Neuronal stem cell (in vitro differentiated cells): Measurements from ENCODE around the gene NDUFA7.
A peak's percentile ranks its signal among the peaks of the same experiment; 100 is the strongest.

Experiments
- DNase-seq: peaks from one replicate; pipeline ENCODE4 v3.0.0-alpha.2; 2013; ENCODE audit warnings: low spot score
- H2AFZ ChIP-seq: one replicate; pipeline ENCODE4 v1.6.1; 2013; ENCODE audit warnings: mild to moderate bottlenecking, low read length, inconsistent platforms
- H2AK5ac ChIP-seq: 2 replicates; pipeline ENCODE4 v1.6.1; 2013; ENCODE audit warnings: low read depth, mild to moderate bottlenecking, inconsistent platforms, low read length, moderate library complexity, mixed read lengths
- H2BK120ac ChIP-seq: 2 replicates; pipeline ENCODE4 v1.6.1; 2013; ENCODE audit warnings: low read depth, mild to moderate bottlenecking, inconsistent platforms, low read length, moderate library complexity, mixed read lengths
- H2BK12ac ChIP-seq: one replicate; pipeline ENCODE4 v1.6.1; 2013; ENCODE audit warnings: low read length, inconsistent platforms
- H2BK15ac ChIP-seq: 2 replicates; pipeline ENCODE4 v1.6.1; 2013; ENCODE audit warnings: mild to moderate bottlenecking, low read length, inconsistent platforms, mixed read lengths
- H2BK5ac ChIP-seq: one replicate; pipeline ENCODE4 v1.6.1; 2013; ENCODE audit warnings: inconsistent platforms, mild to moderate bottlenecking, low read length, moderate library complexity
- H3K14ac ChIP-seq: one replicate; pipeline ENCODE4 v1.6.1; 2013; ENCODE audit warnings: low read length, inconsistent platforms
- H3K18ac ChIP-seq: 2 replicates; pipeline ENCODE4 v1.6.1; 2013; ENCODE audit warnings: low read length, inconsistent platforms
- H3K23ac ChIP-seq: 2 replicates; pipeline ENCODE4 v1.6.1; 2013; ENCODE audit warnings: low read depth, mild to moderate bottlenecking, mixed read lengths, low read length, inconsistent platforms; ENCODE audit not compliant: poor library complexity
- H3K27ac ChIP-seq: replicated peaks from 3 replicates; pipeline ENCODE4 v1.5.1; 2013; ENCODE audit warnings: low read length, inconsistent platforms
- H3K27me3 ChIP-seq, 3 experiments: 2 replicates each; pipeline ENCODE4 v1.6.1; 2013; ENCODE audit warnings: low read length in 3 of 3, mild to moderate bottlenecking in 2 of 3, inconsistent platforms in 1 of 3, low read depth in 1 of 3, mixed read lengths in 1 of 3, moderate library complexity in 1 of 3; ENCODE audit not compliant: control insufficient read depth in 3 of 3, insufficient read depth in 3 of 3
- H3K36me3 ChIP-seq, 2 donors: replicated peaks in 1 of 2; 2 replicates each; pipeline ENCODE4 v1.6.1; 2013; ENCODE audit warnings: low read length in 2 of 2; ENCODE audit not compliant: control insufficient read depth in 2 of 2, insufficient read depth in 2 of 2
- H3K4ac ChIP-seq: 2 replicates; pipeline ENCODE4 v1.6.1; 2013; ENCODE audit warnings: inconsistent platforms, mild to moderate bottlenecking, low read length, moderate library complexity
- H3K4me1 ChIP-seq, 2 donors: 1 replicate in 1 of 2; 2 replicates in 1 of 2; pipeline ENCODE4 v1.6.1; 2013; ENCODE audit warnings: low read length in 2 of 2, low read depth in 1 of 2; ENCODE audit not compliant: control insufficient read depth in 2 of 2, insufficient read depth in 1 of 2
- H3K4me2 ChIP-seq: one replicate; pipeline ENCODE4 v1.6.1; 2013; ENCODE audit warnings: mild to moderate bottlenecking, low read length, inconsistent platforms; ENCODE audit not compliant: insufficient read depth, poor library complexity, severe bottlenecking
- H3K4me3 ChIP-seq, 2 donors: 2 replicates each; pipeline ENCODE4 v1.5.1; 2013; ENCODE audit warnings: low read length in 2 of 2, mild to moderate bottlenecking in 2 of 2, inconsistent platforms in 1 of 2, moderate library complexity in 1 of 2
- H3K79me1 ChIP-seq: one replicate; pipeline ENCODE4 v1.6.1; 2013; ENCODE audit warnings: low read depth, mild to moderate bottlenecking, inconsistent platforms, low read length, moderate library complexity
- H3K9ac ChIP-seq: one replicate; pipeline ENCODE4 v1.6.1; 2013; ENCODE audit warnings: mild to moderate bottlenecking, low read depth, low read length, inconsistent platforms; ENCODE audit not compliant: poor library complexity
- H3K9me3 ChIP-seq, 2 donors: replicated peaks in 1 of 2; 2 replicates each; pipeline versions ENCODE3 to v1.6.1; 2013; ENCODE audit warnings: low read length in 2 of 2, mild to moderate bottlenecking in 2 of 2, inconsistent platforms in 1 of 2, low read depth in 1 of 2, mixed read lengths in 1 of 2, moderate library complexity in 1 of 2; ENCODE audit not compliant: control insufficient read depth in 2 of 2, insufficient read depth in 1 of 2
- H4K8ac ChIP-seq: one replicate; pipeline ENCODE4 v1.6.1; 2013; ENCODE audit warnings: low read depth, mild to moderate bottlenecking, inconsistent platforms, low read length, moderate library complexity
- H4K91ac ChIP-seq: one replicate; pipeline ENCODE4 v1.6.1; 2013; ENCODE audit warnings: low read length, low read depth, mild to moderate bottlenecking, inconsistent platforms; ENCODE audit not compliant: poor library complexity
- WGBS, 2 donors: extraction: QIAGEN DNeasy Blood & Tissue Kit; methylation state at CpG; one replicate each; pipeline ENCODE4 v1.1.7; 2013; ENCODE audit warnings: missing lambda C conversion rate in 2 of 2, mixed read lengths in 1 of 2; ENCODE audit not compliant: insufficient read length in 2 of 2, insufficient replicate concordance in 1 of 2; ENCODE audit errors: extremely low coverage in 2 of 2; 5-methylcytosine and 5-hydroxymethylcytosine counted together

Gene NDUFA7

DNA sequence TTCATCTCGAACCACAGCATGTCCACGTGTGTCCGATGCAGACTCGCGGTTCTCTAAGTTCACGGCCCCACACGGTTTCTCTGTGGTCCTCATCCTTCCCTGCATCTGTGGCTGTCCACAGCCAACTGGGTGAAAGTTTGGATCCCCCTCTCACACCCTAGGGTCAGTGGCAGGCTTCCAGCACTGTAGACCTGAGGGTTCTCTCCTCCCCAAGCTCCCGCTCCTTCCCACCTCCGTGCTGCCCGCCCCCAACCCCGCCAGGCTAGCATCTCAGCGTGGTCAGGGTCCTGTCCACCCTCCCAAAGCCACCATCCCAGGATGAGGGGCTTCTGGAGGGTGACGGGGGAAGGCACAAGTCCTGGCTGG lies 45.8 kb upstream of the NDUFA7 start:
- H3K79me1 ChIP-seq = peaks cover 2% of the 10 kb centered on the region
- peaks cover 0 to 23% (median 23%) of the 10 kb centered on the region in 3 experiments for H3K27me3 ChIP-seq
- H3K9ac ChIP-seq = no peak overlapping the region
- no peak overlapping the region for H2BK120ac ChIP-seq
- peak overlapping the region; percentile 69 for H2BK15ac ChIP-seq
- WGBS, 2 donors = no CpG with 5 or more reads among the region's 13 CpGs
- no peak overlapping the region for H4K91ac ChIP-seq
- peak overlapping the region; percentile 42 for H2AFZ ChIP-seq
- peaks cover 14 to 18% of the 10 kb centered on the region in 2 donors for H3K4me1 ChIP-seq
- H2BK5ac ChIP-seq = no peak overlapping the region
- H3K4ac ChIP-seq = no peak overlapping the region
- H3K36me3 ChIP-seq = peaks cover 0 to 2% of the 10 kb centered on the region in 2 donors
- H3K4me3 ChIP-seq = no peak overlapping the region
- H2BK12ac ChIP-seq = peak overlapping the region; percentile 75
- no peak overlapping the region for H3K14ac ChIP-seq
- H3K9me3 ChIP-seq = peaks cover 0 to 2% of the 10 kb centered on the region in 2 donors
- no peak overlapping the region for H3K27ac ChIP-seq
- peak overlapping the region; percentile 26 for H3K4me2 ChIP-seq
- no peak for DNase-seq
- no peak overlapping the region for H4K8ac ChIP-seq
- H3K18ac ChIP-seq = peak overlapping the region; percentile 97
- peak overlapping the region; percentile 3 for H3K23ac ChIP-seq
- H2AK5ac ChIP-seq = peak overlapping the region; percentile 71

DNA sequence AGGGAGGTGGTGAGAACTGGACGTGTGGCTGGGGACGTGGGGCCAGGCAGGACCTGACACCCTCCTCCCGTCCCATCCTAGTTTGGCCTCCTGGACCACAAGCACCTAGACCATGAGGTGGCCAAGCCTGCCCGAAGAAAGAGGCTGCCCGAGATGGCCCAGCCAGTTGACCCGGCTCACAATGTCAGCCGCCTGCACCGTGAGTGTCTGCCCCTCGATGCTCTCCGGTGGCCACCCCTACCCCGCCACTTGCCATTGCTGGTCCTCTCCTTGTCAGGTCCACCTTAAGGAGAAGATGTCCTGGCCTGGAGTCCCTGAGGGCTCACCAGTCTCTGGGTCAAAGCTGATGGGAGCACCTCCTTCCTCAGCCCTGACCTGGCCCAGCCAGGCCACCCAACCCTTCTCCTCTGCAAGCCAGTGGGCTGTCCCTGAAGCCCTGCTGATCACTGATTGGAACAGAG lies 45.0 kb upstream of the NDUFA7 start:
- Histone ChIP-seq H2BK12ac (peak overlapping the region; percentile 47), H3K4me2 (no peak overlapping the region), H3K14ac (no peak overlapping the region), H3K4ac (no peak overlapping the region), H3K27ac (no peak overlapping the region), H3K4me1 (peaks cover 16 to 18% of the 10 kb centered on the region in 2 donors), H3K9ac (no peak overlapping the region), H3K18ac (peak overlapping the region; percentile 1), H3K4me3 (no peak overlapping the region), H3K27me3 (peaks cover 0 to 23% (median 23%) of the 10 kb centered on the region in 3 experiments), H2AFZ (no peak overlapping the region), H2BK5ac (peak overlapping the region; percentile 16), H4K8ac (no peak overlapping the region), H3K36me3 (peaks cover 0 to 2% of the 10 kb centered on the region in 2 donors), H3K23ac (peak overlapping the region; percentile 34), H2BK15ac (peak overlapping the region; percentile 69), H2AK5ac (peak overlapping the region; percentile 96), H3K9me3 (peaks cover 0 to 2% of the 10 kb centered on the region in 2 donors), H3K79me1 (peaks cover 2% of the 10 kb centered on the region), H2BK120ac (peak overlapping the region; percentile 44), H4K91ac (no peak overlapping the region)
- no peak for DNase-seq
- no CpG with 5 or more reads among the region's 11 CpGs for WGBS, 2 donors

DNA sequence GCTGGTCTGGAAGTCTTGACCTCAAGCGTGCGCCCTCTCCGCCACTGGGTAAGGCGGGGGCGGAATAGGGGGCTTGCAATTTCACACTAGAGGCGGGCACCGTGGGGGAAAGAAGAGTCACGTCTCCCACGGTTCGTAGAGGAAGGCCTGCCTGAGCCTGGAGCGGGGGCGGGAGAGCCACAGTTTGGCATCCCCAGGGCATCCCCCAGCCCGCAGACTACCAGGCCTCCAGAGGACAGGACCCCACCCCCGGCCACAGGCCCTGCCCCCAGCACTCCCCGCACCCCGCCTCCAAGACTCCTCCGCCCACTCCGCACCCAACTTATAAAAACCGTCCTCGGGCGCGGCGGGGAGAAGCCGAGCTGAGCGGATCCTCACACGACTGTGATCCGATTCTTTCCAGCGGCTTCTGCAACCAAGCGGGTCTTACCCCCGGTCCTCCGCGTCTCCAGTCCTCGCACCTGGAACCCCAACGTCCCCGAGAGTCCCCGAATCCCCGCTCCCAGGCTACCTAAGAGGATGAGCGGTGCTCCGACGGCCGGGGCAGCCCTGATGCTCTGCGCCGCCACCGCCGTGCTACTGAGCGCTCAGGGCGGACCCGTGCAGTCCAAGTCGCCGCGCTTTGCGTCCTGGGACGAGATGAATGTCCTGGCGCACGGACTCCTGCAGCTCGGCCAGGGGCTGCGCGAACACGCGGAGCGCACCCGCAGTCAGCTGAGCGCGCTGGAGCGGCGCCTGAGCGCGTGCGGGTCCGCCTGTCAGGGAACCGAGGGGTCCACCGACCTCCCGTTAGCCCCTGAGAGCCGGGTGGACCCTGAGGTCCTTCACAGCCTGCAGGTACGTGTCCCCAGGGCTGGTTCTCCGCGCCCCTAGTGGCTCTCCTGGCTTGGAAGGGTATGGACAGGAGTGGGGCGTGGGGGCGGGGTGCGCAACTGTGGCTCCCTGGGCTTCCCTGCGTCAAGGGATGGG lies 42.9 kb upstream of the NDUFA7 start, which contains the start of gene ANGPTL4:
Gene ANGPTL4 (plus strand): TSS at position 353 of the 969 bp plus-strand sequence. CDS start 167 bp downstream, at position 520.
- WGBS, 2 donors = no CpG with 5 or more reads among the region's 81 CpGs
- peaks cover 0 to 23% (median 23%) of the 10 kb centered on the region in 3 experiments for H3K27me3 ChIP-seq

More for the DNA sequence above, 42.9 kb upstream of the NDUFA7 start, which contains the start of gene ANGPTL4:
- Histone ChIP-seq H3K14ac (peak within 1 kb of the TSS; percentile 89), H3K4me1 (peaks cover 16% of the 10 kb centered on the region in 2 donors), H4K8ac (no peak within 1 kb of the TSS), H3K23ac (peak within 1 kb of the TSS; percentile 98), H2BK5ac (peak within 1 kb of the TSS; percentile 66), H2BK120ac (peak within 1 kb of the TSS; percentile 72), H3K4ac (no peak within 1 kb of the TSS), H3K9ac (peak within 1 kb of the TSS; percentile 86), H3K27ac (peak within 1 kb of the TSS; percentile 56), H2AFZ (peak within 1 kb of the TSS; percentile 88), H3K4me2 (peak within 1 kb of the TSS; percentile 89), H3K36me3 (peaks cover 0 to 2% of the 10 kb centered on the region in 2 donors), H3K4me3 (peak within 1 kb of the TSS; percentile 42 to 79), H3K18ac (peak within 1 kb of the TSS; percentile 98), H2AK5ac (peak within 1 kb of the TSS; percentile 47), H3K9me3 (peaks cover 0 to 2% of the 10 kb centered on the region in 2 donors), H3K79me1 (peaks cover 2% of the 10 kb centered on the region), H2BK15ac (peak within 1 kb of the TSS; percentile 58), H4K91ac (no peak within 1 kb of the TSS), H2BK12ac (peak within 1 kb of the TSS; percentile 69)
- DNase-seq = peak; percentile 64
